ENCODE measurements around the gene ZNF385A.

The ZNF385A gene

DNA sequence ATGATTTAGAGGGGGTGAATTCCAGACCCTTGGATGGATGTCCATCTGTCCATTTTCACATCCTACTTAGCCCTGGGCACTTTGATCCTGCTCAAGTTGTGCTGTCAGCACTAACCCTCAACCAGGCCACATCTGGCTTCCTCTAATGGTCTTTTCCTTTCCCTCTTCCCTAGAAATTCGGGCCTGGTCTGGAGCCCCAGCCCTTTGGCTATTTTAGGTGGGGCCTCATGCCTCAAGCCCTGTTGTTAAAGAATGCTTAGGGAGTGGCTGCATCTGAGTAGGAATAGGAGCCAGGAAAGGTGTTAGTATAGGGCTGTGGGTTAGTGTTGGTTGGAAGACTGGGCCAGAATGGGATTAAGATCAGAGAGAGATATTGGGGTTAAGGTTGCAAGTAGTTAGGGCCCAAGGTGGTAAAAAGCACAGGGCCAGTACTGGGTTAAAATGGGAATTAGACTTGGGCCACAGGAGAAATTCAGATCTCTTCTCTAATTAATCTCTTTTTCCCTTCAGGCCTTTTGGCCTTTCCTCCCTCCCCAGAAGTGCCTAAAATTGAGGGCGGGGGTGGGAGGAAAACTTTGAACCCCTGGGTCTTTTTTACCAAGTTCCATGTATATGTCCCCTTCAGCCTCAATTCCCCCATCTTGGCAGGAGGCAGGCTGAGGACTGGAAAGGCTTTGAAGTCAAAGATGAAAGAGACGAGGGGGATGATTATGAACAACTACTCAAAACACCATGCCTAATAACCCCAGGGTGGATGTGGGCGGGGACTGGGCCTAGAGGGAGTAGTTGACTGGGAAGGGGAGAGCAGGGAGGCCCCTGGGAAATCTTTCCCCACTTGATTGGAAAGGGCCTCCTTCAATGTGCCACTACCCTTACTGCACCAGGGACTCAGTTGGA, 4.0 kb upstream of the ZNF385A start:
- Histone ChIP-seq H3K9ac (ENCODE audit: low read length) (no peak overlapping the region), H3K4me2 (ENCODE audit: low read length) (no peak overlapping the region), H3K36me3 (ENCODE audit: insufficient read depth, low read length) (no peaks in the 10 kb centered on the region), H3K4me1 (ENCODE audit: insufficient read depth, low read length, severe bottlenecking) (peaks cover 4% of the 10 kb centered on the region), H3K9me3 (ENCODE audit: low read length) (no peaks in the 10 kb centered on the region), H2AFZ (ENCODE audit: low read length) (no peak overlapping the region), H3K27ac (ENCODE audit: low read depth, low read length, poor library complexity, severe bottlenecking) (no peak overlapping the region), H4K20me1 (ENCODE audit: insufficient read depth, low read length) (no peaks in the 10 kb centered on the region), H3K27me3 (ENCODE audit: insufficient read depth, low read length) (no peaks in the 10 kb centered on the region; the same call in 1 of the 2 replicates), H3F3A (ENCODE audit: insufficient read depth, low read length) (no peaks in the 10 kb centered on the region), H3K9me2 (ENCODE audit: low read depth, low read length) (no peaks in the 10 kb centered on the region), H3K79me2 (ENCODE audit: insufficient read depth, low read length) (no peaks in the 10 kb centered on the region), H3K4me3 (ENCODE audit: low read depth, low read length, poor library complexity, severe bottlenecking) (no peak overlapping the region)
- TF ChIP-seq, protein P1, sequence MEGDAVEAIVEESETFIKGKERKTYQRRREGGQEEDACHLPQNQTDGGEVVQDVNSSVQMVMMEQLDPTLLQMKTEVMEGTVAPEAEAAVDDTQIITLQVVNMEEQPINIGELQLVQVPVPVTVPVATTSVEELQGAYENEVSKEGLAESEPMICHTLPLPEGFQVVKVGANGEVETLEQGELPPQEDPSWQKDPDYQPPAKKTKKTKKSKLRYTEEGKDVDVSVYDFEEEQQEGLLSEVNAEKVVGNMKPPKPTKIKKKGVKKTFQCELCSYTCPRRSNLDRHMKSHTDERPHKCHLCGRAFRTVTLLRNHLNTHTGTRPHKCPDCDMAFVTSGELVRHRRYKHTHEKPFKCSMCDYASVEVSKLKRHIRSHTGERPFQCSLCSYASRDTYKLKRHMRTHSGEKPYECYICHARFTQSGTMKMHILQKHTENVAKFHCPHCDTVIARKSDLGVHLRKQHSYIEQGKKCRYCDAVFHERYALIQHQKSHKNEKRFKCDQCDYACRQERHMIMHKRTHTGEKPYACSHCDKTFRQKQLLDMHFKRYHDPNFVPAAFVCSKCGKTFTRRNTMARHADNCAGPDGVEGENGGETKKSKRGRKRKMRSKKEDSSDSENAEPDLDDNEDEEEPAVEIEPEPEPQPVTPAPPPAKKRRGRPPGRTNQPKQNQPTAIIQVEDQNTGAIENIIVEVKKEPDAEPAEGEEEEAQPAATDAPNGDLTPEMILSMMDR (IDR thresholded peaks at IDR 0.05; ENCODE audit: low read length), result no peak
- no peak for TF ChIP-seq EZH2 (IDR thresholded peaks at IDR 0.05; ENCODE audit: borderline replicate concordance, low read length)

DNA sequence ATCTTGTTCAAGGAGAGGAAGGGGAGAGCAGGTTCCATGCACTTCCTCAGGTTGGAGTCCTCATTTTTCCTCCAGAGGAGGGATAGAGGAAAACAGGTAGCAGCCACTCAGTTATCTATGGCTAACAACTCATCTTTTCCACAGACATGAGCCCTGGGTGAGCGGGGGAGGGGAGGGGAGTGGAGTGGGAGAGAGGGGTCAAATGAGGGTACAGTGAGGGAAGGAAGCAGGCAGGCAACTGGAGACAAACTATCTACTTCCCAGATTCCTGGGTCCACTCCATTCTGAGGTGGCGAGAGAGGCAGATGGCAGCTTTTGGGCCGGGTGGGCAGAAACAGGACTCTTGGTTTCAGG, 2.6 kb upstream of the ZNF385A start:
- Histone ChIP-seq H3K9me2 (ENCODE audit: low read depth, low read length) (no peaks in the 10 kb centered on the region), H3F3A (ENCODE audit: insufficient read depth, low read length) (no peaks in the 10 kb centered on the region), H4K20me1 (ENCODE audit: insufficient read depth, low read length) (no peaks in the 10 kb centered on the region), H3K79me2 (ENCODE audit: insufficient read depth, low read length) (no peaks in the 10 kb centered on the region), H3K27me3 (ENCODE audit: insufficient read depth, low read length) (no peaks in the 10 kb centered on the region; the same call in 1 of the 2 replicates), H3K9ac (ENCODE audit: low read length) (no peak overlapping the region), H3K4me1 (ENCODE audit: insufficient read depth, low read length, severe bottlenecking) (peaks cover 4% of the 10 kb centered on the region), H3K36me3 (ENCODE audit: insufficient read depth, low read length) (no peaks in the 10 kb centered on the region), H3K9me3 (ENCODE audit: low read length) (no peaks in the 10 kb centered on the region), H3K4me3 (ENCODE audit: low read depth, low read length, poor library complexity, severe bottlenecking) (no peak overlapping the region), H3K4me2 (ENCODE audit: low read length) (no peak overlapping the region), H3K27ac (ENCODE audit: low read depth, low read length, poor library complexity, severe bottlenecking) (no peak overlapping the region), H2AFZ (ENCODE audit: low read length) (no peak overlapping the region)
- TF ChIP-seq, protein P1 (IDR thresholded peaks at IDR 0.05; ENCODE audit: low read length), result no peak
- no peak for TF ChIP-seq EZH2 (IDR thresholded peaks at IDR 0.05; ENCODE audit: borderline replicate concordance, low read length)

DNA sequence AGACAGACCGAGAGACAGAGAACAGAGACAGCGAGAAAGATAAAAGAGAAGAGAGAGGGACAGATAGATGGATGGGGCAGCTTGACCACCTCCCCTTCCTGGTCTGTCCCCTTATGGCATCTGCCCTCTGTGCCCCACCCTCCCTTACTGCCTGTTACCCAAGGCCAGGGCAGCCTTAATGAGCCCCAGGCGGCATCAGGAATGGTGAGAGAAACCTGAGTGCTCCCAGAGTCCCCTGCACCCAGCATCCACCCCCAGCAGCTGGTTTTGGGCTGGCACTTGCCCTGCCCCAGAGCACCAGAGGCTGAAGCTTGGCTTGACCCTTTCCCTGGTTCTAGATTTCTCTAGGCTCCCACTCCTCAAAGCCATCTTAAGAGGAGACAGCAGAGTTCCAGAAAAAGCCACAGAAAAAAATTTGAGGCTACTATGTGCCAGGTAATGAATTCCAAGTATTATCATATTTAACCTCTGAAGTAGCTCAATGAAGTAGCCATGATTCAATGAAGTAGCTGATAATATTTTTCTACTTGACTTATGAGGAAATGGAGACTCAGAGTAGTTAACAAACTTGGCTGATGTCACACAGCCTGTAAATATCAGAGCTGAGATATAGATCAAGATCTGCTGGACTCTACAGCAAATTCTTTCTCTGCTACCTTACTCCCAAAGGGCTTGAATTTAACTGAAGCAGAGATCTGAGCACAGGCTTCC, 2.0 kb upstream of the ZNF385A start:
- no peaks in the 10 kb centered on the region for H3K36me3 ChIP-seq (ENCODE audit: insufficient read depth, low read length)
- no peaks in the 10 kb centered on the region for H3K9me3 ChIP-seq (ENCODE audit: low read length)
- TF ChIP-seq, protein P1 (IDR thresholded peaks at IDR 0.05; ENCODE audit: low read length), result no peak
- no peak for TF ChIP-seq EZH2 (IDR thresholded peaks at IDR 0.05; ENCODE audit: borderline replicate concordance, low read length)
- H2AFZ ChIP-seq (ENCODE audit: low read length), result no peak overlapping the region
- H3F3A ChIP-seq (ENCODE audit: insufficient read depth, low read length), result no peaks in the 10 kb centered on the region
- H3K27ac ChIP-seq (ENCODE audit: low read depth, low read length, poor library complexity, severe bottlenecking), result no peak overlapping the region
- H4K20me1 ChIP-seq (ENCODE audit: insufficient read depth, low read length), result no peaks in the 10 kb centered on the region
- no peaks in the 10 kb centered on the region; the same call in 1 of the 2 replicates for H3K27me3 ChIP-seq (ENCODE audit: insufficient read depth, low read length)
- H3K9me2 ChIP-seq (ENCODE audit: low read depth, low read length), result no peaks in the 10 kb centered on the region
- H3K4me2 ChIP-seq (ENCODE audit: low read length), result no peak overlapping the region
- H3K4me3 ChIP-seq (ENCODE audit: low read depth, low read length, poor library complexity, severe bottlenecking), result no peak overlapping the region
- H3K4me1 ChIP-seq (ENCODE audit: insufficient read depth, low read length, severe bottlenecking), result peaks cover 4% of the 10 kb centered on the region
- no peaks in the 10 kb centered on the region for H3K79me2 ChIP-seq (ENCODE audit: insufficient read depth, low read length)
- no peak overlapping the region; the same call in 1 of the 2 replicates for H3K9ac ChIP-seq (ENCODE audit: low read length)
